HG03354 (cell line): ENCODE results near the gene SYNE2.

Experiments
- ATAC-seq: cut with Tn5 transposase; IDR thresholded peaks from one replicate; pipeline ENCODE4 v1.9.1; 2021; ENCODE audit warnings: mild to moderate bottlenecking; ENCODE audit not compliant: unreplicated experiment, poor library complexity, severe bottlenecking

SYNE2 gene

DNA sequence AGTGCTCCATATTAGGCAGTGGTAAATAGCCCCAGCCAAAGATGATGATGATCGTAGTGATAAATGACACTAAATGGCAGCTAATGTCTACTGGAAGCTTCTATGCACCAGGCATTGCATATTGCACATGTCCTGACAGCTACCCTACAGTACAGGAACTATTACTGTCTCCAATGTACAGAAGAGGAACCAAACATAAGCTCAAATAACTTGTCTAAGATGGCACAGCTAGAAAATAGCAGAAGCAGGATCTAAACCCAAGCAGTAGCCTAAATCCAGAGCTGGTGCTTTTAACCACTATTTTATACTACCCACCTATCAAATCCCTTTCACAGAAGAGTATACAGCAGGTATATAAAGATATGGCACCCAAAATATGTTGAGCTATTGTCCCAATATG is 412.4 kb downstream of the SYNE2 start:
- no peak for ATAC-seq

DNA sequence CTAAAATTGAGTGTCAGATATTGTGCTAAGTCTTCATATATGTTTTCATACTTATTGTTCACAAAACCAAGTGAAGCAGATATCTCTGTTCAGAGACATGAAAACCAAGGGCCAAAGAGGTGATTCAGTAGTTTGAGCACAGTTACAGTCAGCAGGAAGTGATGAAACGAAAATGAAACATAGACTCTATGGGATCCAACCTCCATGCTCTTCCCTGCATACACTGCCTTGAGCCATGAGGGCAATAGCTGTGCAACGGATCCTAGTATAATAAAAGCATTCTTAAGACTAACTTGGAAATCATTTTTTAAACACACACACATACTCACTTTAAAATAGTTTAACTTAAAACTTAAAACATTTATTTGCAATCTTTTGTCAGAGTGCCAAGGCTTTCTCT is 413.4 kb downstream of the SYNE2 start:
- no peak for ATAC-seq

DNA sequence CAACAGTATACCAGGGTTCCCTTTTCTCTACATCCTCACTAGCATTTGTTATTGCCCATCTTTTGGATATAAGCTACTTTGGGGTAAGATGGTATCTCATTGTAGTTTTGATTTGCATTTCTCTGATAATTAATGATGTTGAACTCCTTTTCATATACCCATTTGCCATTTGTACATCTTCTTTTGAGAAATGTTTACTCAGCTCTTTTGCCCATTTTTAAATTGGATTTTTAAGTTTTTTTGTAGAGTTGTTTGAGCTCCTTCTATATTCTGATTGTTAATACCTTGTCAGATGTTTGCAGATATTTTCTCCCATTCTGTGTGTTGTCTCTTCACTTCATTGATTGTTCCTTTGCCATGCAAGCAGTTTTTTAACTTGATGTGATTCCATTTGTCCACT is 419.2 kb downstream of the SYNE2 start:
- ATAC-seq, result no peak
